PFSK-1 (cell line): ENCODE measurements around the gene FAM168A.

Experiments
- FOXP2 ChIP-seq: optimal IDR thresholded peaks from 2 replicates; pipeline ENCODE3; 2011; ENCODE audit warnings: borderline replicate concordance, control low read depth, inconsistent platforms; ENCODE audit not compliant: insufficient read depth; ENCODE audit errors: extremely low read length, extremely low read depth
- POLR2AphosphoS5 ChIP-seq: IDR thresholded peaks from 2 replicates; pipeline ENCODE4 v1.6.1; 2012; ENCODE audit warnings: low read depth, mild to moderate bottlenecking, control low read depth, low read length, moderate library complexity
- REST ChIP-seq, 2 experiments: IDR thresholded peaks; 2 replicates each; pipeline versions ENCODE4 v1.6.1 to v1.8.0; 2011 to 2012; ENCODE audit warnings: low read depth in 2 of 2, low read length in 2 of 2, control low read depth in 1 of 2, inconsistent platforms in 1 of 2, mild to moderate bottlenecking in 1 of 2, moderate library complexity in 1 of 2; ENCODE audit not compliant: insufficient read depth in 1 of 2
- SIN3A ChIP-seq: IDR thresholded peaks from 2 replicates; pipeline ENCODE4 v1.6.1; 2012; ENCODE audit warnings: mild to moderate bottlenecking, low read length, moderate library complexity, borderline replicate concordance; ENCODE audit not compliant: insufficient read depth
- TAF1 ChIP-seq: IDR thresholded peaks from 2 replicates; pipeline ENCODE4 v1.6.1; 2012; ENCODE audit warnings: low read length, control low read depth, borderline replicate concordance; ENCODE audit not compliant: insufficient read depth

Gene FAM168A

GRCh38 chr11:73423506-73423905, 174.4 kb downstream of the FAM168A start:
- TF ChIP-seq TAF1: no peak
- TF ChIP-seq FOXP2: no peak
- TF ChIP-seq SIN3A: no peak
- TF ChIP-seq REST (IDR thresholded peaks at IDR 0.05; ENCODE audit: insufficient read depth in 1 of 2, low read depth in 2 of 2, low read length in 2 of 2): no peak
- no peak for TF ChIP-seq POLR2AphosphoS5

GRCh38 chr11:73422886-73423285, 175.0 kb downstream of the FAM168A start:
- TF ChIP-seq TAF1: no peak

- TF ChIP-seq POLR2AphosphoS5 (no peak), FOXP2 (no peak), SIN3A (no peak), TAF1 (no peak), REST (IDR thresholded peaks at IDR 0.05; ENCODE audit: insufficient read depth in 1 of 2, low read depth in 2 of 2, low read length in 2 of 2) (no peak)
Observed at GRCh38 chr11:73420136-73420535, 177.8 kb downstream of the FAM168A start.

- TF ChIP-seq TAF1 (no peak), SIN3A (no peak), POLR2AphosphoS5 (no peak), REST (IDR thresholded peaks at IDR 0.05; ENCODE audit: insufficient read depth in 1 of 2, low read depth in 2 of 2, low read length in 2 of 2) (no peak), FOXP2 (no peak)
Observed at GRCh38 chr11:73416786-73417185, 181.1 kb downstream of the FAM168A start.

- TF ChIP-seq FOXP2 (no peak), POLR2AphosphoS5 (no peak), TAF1 (no peak), REST (IDR thresholded peaks at IDR 0.05; ENCODE audit: insufficient read depth in 1 of 2, low read depth in 2 of 2, low read length in 2 of 2) (no peak), SIN3A (no peak)
Observed at GRCh38 chr11:73415854-73416615, 181.9 kb downstream of the FAM168A start.
